ENCODE data around the gene ALDH3B1. TPM values are rescaled to one million over a fixed set of nuclear protein-coding genes. Genes with fewer than 3 reads are reported as not detected.

ALDH3B1 gene
- total and polyA plus RNA-seq, 9 of the 15 experiments (the other 6 are each of a cell fraction or from before 2014, with no cell fraction given), result 0.01 to 0.35 (median 0.07) TPM; not detected in 2

DNA sequence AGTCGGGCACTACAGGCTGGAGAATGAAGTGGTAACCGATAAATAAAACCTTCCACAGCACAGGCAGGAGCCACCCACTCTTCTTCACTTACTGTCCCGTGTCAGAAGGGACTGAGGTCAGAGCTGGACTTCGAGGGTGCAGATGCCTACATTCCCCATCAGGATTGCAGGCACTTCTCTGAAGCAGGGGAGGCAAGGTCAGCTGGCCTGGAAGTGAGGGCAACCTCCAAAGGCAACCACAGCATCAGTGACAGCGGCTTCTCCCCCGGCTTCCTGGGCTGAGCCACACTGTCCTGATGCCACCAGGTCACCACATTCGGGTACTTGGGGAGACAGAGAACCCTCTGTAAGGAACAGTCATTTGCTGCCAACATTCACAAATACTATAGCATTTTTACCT, 51.4 kb downstream of the ALDH3B1 start:
- H3K36me3 ChIP-seq (ENCODE audit: control insufficient read depth, insufficient read depth, low read length), result peaks cover 69% of the 10 kb centered on the region
- no peak for FAIRE-seq

More for the DNA sequence above, 51.4 kb downstream of the ALDH3B1 start:
- H4K20me1 ChIP-seq (replicated peaks; ENCODE audit: control insufficient read depth, insufficient read depth, low read length), result no peaks in the 10 kb centered on the region
- no peaks in the 10 kb centered on the region for H3K27me3 ChIP-seq (ENCODE audit: control insufficient read depth in 2 of 2, insufficient read depth in 2 of 2, low read length in 2 of 2)
- H3K9me1 ChIP-seq (ENCODE audit: control insufficient read depth, insufficient read depth, low read length), result no peaks in the 10 kb centered on the region
- H3K79me2 ChIP-seq (ENCODE audit: control insufficient read depth, insufficient read depth, low read length), result no peaks in the 10 kb centered on the region
- H3K9me3 ChIP-seq (replicated peaks; ENCODE audit: control insufficient read depth, insufficient read depth, low read depth, low read length), result no peaks in the 10 kb centered on the region
- no TSS peak for BruUV-seq (replicated peaks)
- no peak overlapping the region for H3K27ac ChIP-seq (ENCODE audit: extremely low read depth, low read depth, low read length)
- no peak overlapping the region for H3K4me3 ChIP-seq
- no peak overlapping the region for H2AFZ ChIP-seq (ENCODE audit: low read depth, low read length)
- H3K9ac ChIP-seq (ENCODE audit: insufficient read depth in 1 of 2, low read depth in 2 of 2, low read length in 2 of 2), result no peak overlapping the region
- 97% methylated on average over 7 of the region's 7 CpGs for WGBS (ENCODE audit: insufficient coverage, low coverage, missing lambda C conversion rate)
- POLR2A ChIA-PET, result no interaction called here
- DNase-seq (ENCODE audit: extremely low read depth in 1 of 4, low spot score in 3 of 4) (no peak), ATAC-seq (no peak)
- no peaks in the 10 kb centered on the region for H3K4me1 ChIP-seq (replicated peaks in 1 of 2; ENCODE audit: control insufficient read depth in 2 of 2, insufficient read depth in 2 of 2, low read length in 2 of 2)
- no peak overlapping the region for H3K4me2 ChIP-seq (ENCODE audit: insufficient read depth, low read length)
- in situ Hi-C loops (cut with MboI), result no loop called here
- CTCF ChIA-PET (ENCODE audit: low intra/inter-chr PET ratio), result no interaction called here
- intact Hi-C loops (cut with micrococcal nuclease), result no loop called here
- TF ChIP-seq ZNF668 (CRISPR knock-in tag; IDR thresholded peaks at IDR 0.05), result no peak
- no peak for TF ChIP-seq ZNF311 (CRISPR knock-in tag; IDR thresholded peaks at IDR 0.05)
- TF ChIP-seq ZSCAN32 (CRISPR knock-in tag; IDR thresholded peaks at IDR 0.05), result no peak
- TF ChIP-seq, protein P1, sequence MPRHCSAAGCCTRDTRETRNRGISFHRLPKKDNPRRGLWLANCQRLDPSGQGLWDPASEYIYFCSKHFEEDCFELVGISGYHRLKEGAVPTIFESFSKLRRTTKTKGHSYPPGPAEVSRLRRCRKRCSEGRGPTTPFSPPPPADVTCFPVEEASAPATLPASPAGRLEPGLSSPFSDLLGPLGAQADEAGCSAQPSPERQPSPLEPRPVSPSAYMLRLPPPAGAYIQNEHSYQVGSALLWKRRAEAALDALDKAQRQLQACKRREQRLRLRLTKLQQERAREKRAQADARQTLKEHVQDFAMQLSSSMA (CRISPR knock-in tag; IDR thresholded peaks at IDR 0.05), result no peak
- TF ChIP-seq, protein P2, sequence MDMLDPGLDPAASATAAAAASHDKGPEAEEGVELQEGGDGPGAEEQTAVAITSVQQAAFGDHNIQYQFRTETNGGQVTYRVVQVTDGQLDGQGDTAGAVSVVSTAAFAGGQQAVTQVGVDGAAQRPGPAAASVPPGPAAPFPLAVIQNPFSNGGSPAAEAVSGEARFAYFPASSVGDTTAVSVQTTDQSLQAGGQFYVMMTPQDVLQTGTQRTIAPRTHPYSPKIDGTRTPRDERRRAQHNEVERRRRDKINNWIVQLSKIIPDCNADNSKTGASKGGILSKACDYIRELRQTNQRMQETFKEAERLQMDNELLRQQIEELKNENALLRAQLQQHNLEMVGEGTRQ (CRISPR knock-in tag; IDR thresholded peaks at IDR 0.05), result no peak
- no peak for TF ChIP-seq PHB (CRISPR knock-in tag; IDR thresholded peaks at IDR 0.05)
- TF ChIP-seq BCOR (IDR thresholded peaks at IDR 0.05), result no peak
- no peak for TF ChIP-seq POLR2A (conservative IDR thresholded peaks at IDR 0.05)
- no peak for TF ChIP-seq NRF1 (conservative IDR thresholded peaks at IDR 0.05 in 1 of 2, IDR thresholded peaks at IDR 0.05 in 1 of 2)
- TF ChIP-seq STAG1 (CRISPR knock-in tag; IDR thresholded peaks at IDR 0.05; ENCODE audit: borderline replicate concordance), result no peak
- no peak for TF ChIP-seq SRSF3 (IDR thresholded peaks at IDR 0.05; ENCODE audit: insufficient read depth, low read length)
- TF ChIP-seq PHF21A (IDR thresholded peaks at IDR 0.05; ENCODE audit: borderline replicate concordance, low read depth), result no peak
- TF ChIP-seq, protein P3, sequence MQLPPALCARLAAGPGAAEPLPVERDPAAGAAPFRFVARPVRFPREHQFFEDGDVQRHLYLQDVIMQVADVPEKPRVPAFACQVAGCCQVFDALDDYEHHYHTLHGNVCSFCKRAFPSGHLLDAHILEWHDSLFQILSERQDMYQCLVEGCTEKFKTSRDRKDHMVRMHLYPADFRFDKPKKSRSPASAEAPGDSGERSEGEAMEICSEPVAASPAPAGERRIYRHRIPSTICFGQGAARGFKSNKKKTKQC (CRISPR knock-in tag; IDR thresholded peaks at IDR 0.05), result no peak
- TF ChIP-seq ZBTB1 (CRISPR knock-in tag; IDR thresholded peaks at IDR 0.05; ENCODE audit: borderline replicate concordance, low read depth), result no peak
- no peak for TF ChIP-seq ZNF57 (CRISPR knock-in tag; IDR thresholded peaks at IDR 0.05)
- no peak for TF ChIP-seq RB1 (IDR thresholded peaks at IDR 0.05; ENCODE audit: low read depth)
- no peak for TF ChIP-seq GABPA (tag; conservative IDR thresholded peaks at IDR 0.05; ENCODE audit: low read depth)
- TF ChIP-seq, protein P4, sequence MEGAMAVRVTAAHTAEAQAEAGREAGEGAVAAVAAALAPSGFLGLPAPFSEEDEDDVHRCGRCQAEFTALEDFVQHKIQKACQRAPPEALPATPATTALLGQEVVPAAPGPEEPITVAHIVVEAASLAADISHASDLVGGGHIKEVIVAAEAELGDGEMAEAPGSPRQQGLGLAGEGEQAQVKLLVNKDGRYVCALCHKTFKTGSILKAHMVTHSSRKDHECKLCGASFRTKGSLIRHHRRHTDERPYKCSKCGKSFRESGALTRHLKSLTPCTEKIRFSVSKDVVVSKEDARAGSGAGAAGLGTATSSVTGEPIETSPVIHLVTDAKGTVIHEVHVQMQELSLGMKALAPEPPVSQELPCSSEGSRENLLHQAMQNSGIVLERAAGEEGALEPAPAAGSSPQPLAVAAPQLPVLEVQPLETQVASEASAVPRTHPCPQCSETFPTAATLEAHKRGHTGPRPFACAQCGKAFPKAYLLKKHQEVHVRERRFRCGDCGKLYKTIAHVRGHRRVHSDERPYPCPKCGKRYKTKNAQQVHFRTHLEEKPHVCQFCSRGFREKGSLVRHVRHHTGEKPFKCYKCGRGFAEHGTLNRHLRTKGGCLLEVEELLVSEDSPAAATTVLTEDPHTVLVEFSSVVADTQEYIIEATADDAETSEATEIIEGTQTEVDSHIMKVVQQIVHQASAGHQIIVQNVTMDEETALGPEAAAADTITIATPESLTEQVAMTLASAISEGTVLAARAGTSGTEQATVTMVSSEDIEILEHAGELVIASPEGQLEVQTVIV (CRISPR knock-in tag; IDR thresholded peaks at IDR 0.05; ENCODE audit: borderline replicate concordance), result no peak
- TF ChIP-seq TCF7 (IDR thresholded peaks at IDR 0.05; ENCODE audit: borderline replicate concordance), result no peak

Measured in K562 (cell line).